ENCODE results near the gene KRTAP5-3.
"Not testable (repeated sequence)": the region's sequence is repeated elsewhere in the genome, so short reads cannot be mapped to it uniquely, and the experiment has no call there.

Gene KRTAP5-3

GRCh38 chr11:1648653-1649420, 40.6 kb upstream of the KRTAP5-3 start:
- H3K27ac ChIP-seq, result no peak overlapping the region
- no peak for TF ChIP-seq CTCF (conservative IDR thresholded peaks at IDR 0.05)

GRCh38 chr11:1647901-1648652, 39.8 kb upstream of the KRTAP5-3 start:
- TF ChIP-seq ZFX (IDR thresholded peaks at IDR 0.05), result no peak
- TF ChIP-seq CTCF (conservative IDR thresholded peaks at IDR 0.05), result no peak
- no peak overlapping the region for H3K27ac ChIP-seq

GRCh38 chr11:1646540-1646939, 38.3 kb upstream of the KRTAP5-3 start:
- not testable (repeated sequence) for H3K27ac ChIP-seq

- no peak for TF ChIP-seq CTCF (conservative IDR thresholded peaks at IDR 0.05)
- no peak for TF ChIP-seq ZFX (IDR thresholded peaks at IDR 0.05)
- H3K27ac ChIP-seq, result no peak overlapping the region
These were observed 37.1 kb upstream of the KRTAP5-3 start for GRCh38 chr11:1645357-1645821.

GRCh38 chr11:1644601-1645356, 36.5 kb upstream of the KRTAP5-3 start:
- no peak for TF ChIP-seq ZFX (IDR thresholded peaks at IDR 0.05)
- TF ChIP-seq CTCF (conservative IDR thresholded peaks at IDR 0.05), result no peak
- H3K27ac ChIP-seq, result no peak overlapping the region

- TF ChIP-seq ZFX (IDR thresholded peaks at IDR 0.05) (no peak), CTCF (conservative IDR thresholded peaks at IDR 0.05) (no peak; the same call in 1 of the 2 replicates)
These were observed 35.0 kb upstream of the KRTAP5-3 start for GRCh38 chr11:1643146-1643690.

GRCh38 chr11:1642288-1643145, 34.3 kb upstream of the KRTAP5-3 start:
- no peak for TF ChIP-seq CTCF (conservative IDR thresholded peaks at IDR 0.05)
- no peak for TF ChIP-seq ZFX (IDR thresholded peaks at IDR 0.05)
- H3K27ac ChIP-seq, result no peak overlapping the region

More at GRCh38 chr11:1643146-1643690, 35.0 kb upstream of the KRTAP5-3 start:
- H3K27ac ChIP-seq, result no peak overlapping the region
